HepG2 (cell line): ENCODE data around the gene PRR33. TPM values are rescaled to one million over a fixed set of nuclear protein-coding genes. Genes with fewer than 3 reads are reported as not detected.

Experiments
- ERF ChIP-seq: IDR thresholded peaks from 2 replicates; pipeline ENCODE4 v1.6.1; 2018; ENCODE audit warnings: missing biosample characterization, missing genetic modification reagents
- FLYWCH1 ChIP-seq: sonication (generic); formaldehyde crosslinking; IDR thresholded peaks from 2 replicates; pipeline ENCODE4 v1.8.1; 2023; ENCODE audit warnings: mild to moderate bottlenecking, missing genetic modification reagents
- GABPB1 ChIP-seq: IDR thresholded peaks from 2 replicates; pipeline ENCODE4 v1.6.1; 2016; ENCODE audit warnings: mild to moderate bottlenecking, missing genetic modification reagents, moderate library complexity, missing compliant biosample characterization
- HOXA3 ChIP-seq: sonication (generic); formaldehyde crosslinking; IDR thresholded peaks from 2 replicates; pipeline ENCODE4 v1.5.0; 2020; ENCODE audit warnings: missing genetic modification reagents
- IRF2 ChIP-seq: IDR thresholded peaks from 2 replicates; pipeline ENCODE4 v1.6.1; 2018; ENCODE audit warnings: missing genetic modification reagents, missing compliant biosample characterization
- MBD4 ChIP-seq: IDR thresholded peaks from 2 replicates; pipeline ENCODE4 v1.6.1; 2012; ENCODE audit warnings: low read length, inconsistent platforms, borderline replicate concordance
- MTF1 ChIP-seq: sonication (generic); formaldehyde crosslinking; IDR thresholded peaks from 2 replicates; pipeline ENCODE4 v1.5.0; 2020; ENCODE audit warnings: missing genetic modification reagents
- NAIF1 ChIP-seq: sonication (generic); formaldehyde crosslinking; IDR thresholded peaks from 2 replicates; pipeline ENCODE4 v1.5.0; 2020; ENCODE audit warnings: mild to moderate bottlenecking, missing genetic modification reagents, borderline replicate concordance
- NCOA5 ChIP-seq: sonication (generic); formaldehyde crosslinking; IDR thresholded peaks from 2 replicates; pipeline ENCODE4 v1.4.0; 2020; ENCODE audit warnings: missing genetic modification reagents
- NFAT5 ChIP-seq: sonication (generic); formaldehyde crosslinking; IDR thresholded peaks from 2 replicates; pipeline ENCODE4 v1.4.0; 2020; ENCODE audit warnings: missing genetic modification reagents
- PHF5A ChIP-seq: IDR thresholded peaks from one replicate; pipeline ENCODE4 v1.6.1; 2018; ENCODE audit warnings: low read depth, missing genetic modification reagents; ENCODE audit not compliant: unreplicated experiment
- RORA ChIP-seq: sonication (generic); formaldehyde crosslinking; IDR thresholded peaks from 2 replicates; pipeline ENCODE4 v1.5.0; 2020; ENCODE audit warnings: mild to moderate bottlenecking, missing genetic modification reagents, moderate library complexity
- SP5 ChIP-seq: IDR thresholded peaks from 2 replicates; pipeline ENCODE4 v1.6.1; 2016; ENCODE audit warnings: low read depth, borderline replicate concordance
- TBX2 ChIP-seq: sonication (generic); formaldehyde crosslinking; IDR thresholded peaks from 2 replicates; pipeline ENCODE4 v1.5.0; 2020; ENCODE audit warnings: missing genetic modification reagents, mild to moderate bottlenecking, borderline replicate concordance
- THAP9 ChIP-seq: sonication (generic); formaldehyde crosslinking; IDR thresholded peaks from 2 replicates; pipeline ENCODE4; 2020; ENCODE audit warnings: missing genetic modification reagents, mild to moderate bottlenecking, borderline replicate concordance
- ZBTB34 ChIP-seq: sonication (generic); formaldehyde crosslinking; IDR thresholded peaks from 2 replicates; pipeline ENCODE4 v1.8.0; 2022; ENCODE audit warnings: mild to moderate bottlenecking, missing genetic modification reagents
- ZFAT ChIP-seq: sonication (generic); formaldehyde crosslinking; conservative IDR thresholded peaks from 2 replicates; pipeline ENCODE4 v1.8.1; 2023; ENCODE audit warnings: missing genetic modification reagents, inconsistent platforms
- ZNF101 ChIP-seq: sonication (generic); formaldehyde crosslinking; IDR thresholded peaks from 2 replicates; pipeline ENCODE4 v1.4.0; 2020; ENCODE audit warnings: mild to moderate bottlenecking, low read depth, missing genetic modification reagents, borderline replicate concordance
- ZNF30 ChIP-seq: sonication (generic); formaldehyde crosslinking; IDR thresholded peaks from 2 replicates; pipeline ENCODE4 v1.5.0; 2020; ENCODE audit warnings: mild to moderate bottlenecking, missing genetic modification reagents
- ZNF773 ChIP-seq: sonication (generic); formaldehyde crosslinking; IDR thresholded peaks from 2 replicates; pipeline ENCODE4 v1.4.0; 2020; ENCODE audit warnings: missing genetic modification reagents, borderline replicate concordance
- polyA plus RNA-seq, 8 experiments: library from polyadenylated mRNA; depleted of rRNA in 3 of 8; stranded (reverse) in 7 of 8; unstranded in 1 of 8; fragments of >200 nt; fragmentation: Illumina TruSeq in 4 of 8; extraction: Trizol in 4 of 8; gene quantifications; 2 replicates each; pipeline versions ENCODE4 v1.2.1 to v1.2.3, GENCODE V29; 2011 to 2016; ENCODE audit warnings: low read depth in 4 of 8, missing spikeins in 1 of 8, mixed read lengths in 1 of 8; ENCODE audit not compliant: insufficient read depth in 1 of 8
- total RNA-seq, 5 experiments: library from RNA; depleted of rRNA; stranded (reverse); fragments of >200 nt; fragmentation: Illumina TruSeq; extraction: Trizol; gene quantifications; 2 replicates each; pipeline ENCODE4 v1.2.3, GENCODE V29; 2016; ENCODE audit warnings: low read depth in 1 of 5

Gene PRR33
- total and polyA plus RNA-seq, 2 of the 13 experiments (the other 11 are each of a cell fraction or from before 2014, with no cell fraction given), result not detected

- TF ChIP-seq THAP9 (CRISPR knock-in tag), result peak; percentile 55; the same call in 1 of the 2 replicates
- no peak for TF ChIP-seq MBD4
- TF ChIP-seq SP5 (CRISPR knock-in tag), result peak; percentile 85; the same call in 1 of the 2 replicates
- no peak for TF ChIP-seq PHF5A
- TF ChIP-seq MTF1 (CRISPR knock-in tag), result no peak
- no peak for TF ChIP-seq NFAT5 (CRISPR knock-in tag)
- no peak for TF ChIP-seq RORA (CRISPR knock-in tag)
- no peak for TF ChIP-seq ZNF101 (CRISPR knock-in tag)
- peak; percentile 94 for TF ChIP-seq ERF (CRISPR knock-in tag)
- no peak for TF ChIP-seq ZNF30 (CRISPR knock-in tag)
- TF ChIP-seq ZBTB34 (CRISPR knock-in tag), result no peak
- peak; percentile 78; the same call in 1 of the 2 replicates for TF ChIP-seq IRF2 (CRISPR knock-in tag)
- TF ChIP-seq NAIF1 (CRISPR knock-in tag), result no peak
- TF ChIP-seq HOXA3, result peak; percentile 95
- peak; percentile 85 for TF ChIP-seq GABPB1
- no peak for TF ChIP-seq NCOA5
- TF ChIP-seq ZFAT (CRISPR knock-in tag), result no peak
- TF ChIP-seq ZNF773 (CRISPR knock-in tag), result no peak
- TF ChIP-seq TBX2 (CRISPR knock-in tag), result peak; percentile 99
- TF ChIP-seq FLYWCH1 (CRISPR knock-in tag), result no peak
These were observed 49.3 kb downstream of the PRR33 start (continued) for GRCh38 chr11:1842149-1843097.
